GM11168 (cell line): Measurements from ENCODE around the gene ESR1.

Experiments
- in situ Hi-C: fragments of 300-500 bp; cut with MboI; formaldehyde crosslinking; loops from one replicate; pipeline ENCODE4 v1.12.0; 2022; ENCODE audit warnings: low sequenced_read_pairs; ENCODE audit not compliant: unreplicated experiment

The ESR1 gene

DNA sequence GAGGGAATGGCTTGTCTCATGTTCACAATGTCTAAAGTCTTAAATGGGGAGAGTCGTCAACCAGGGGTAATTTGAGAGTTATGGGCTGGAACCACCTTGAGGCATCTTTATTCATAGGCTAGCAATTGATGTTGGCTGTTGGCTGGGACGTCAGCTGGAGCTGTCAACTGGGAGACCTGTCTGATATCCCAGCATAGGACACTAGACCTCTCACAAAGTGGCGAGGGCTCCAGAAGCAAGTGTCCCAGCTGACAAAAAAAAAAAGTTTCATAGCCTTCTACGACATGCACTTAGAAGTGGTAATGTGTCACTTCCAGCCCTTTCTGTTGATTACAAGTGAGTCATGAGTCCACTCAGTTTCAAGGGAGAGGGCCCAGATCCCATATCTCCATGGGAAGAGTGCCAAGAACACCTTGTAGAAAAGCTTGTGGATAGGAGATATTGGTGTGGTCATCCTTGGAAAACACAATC is 278.0 kb downstream of the ESR1 start:
- in situ Hi-C loops, result no loop called here

DNA sequence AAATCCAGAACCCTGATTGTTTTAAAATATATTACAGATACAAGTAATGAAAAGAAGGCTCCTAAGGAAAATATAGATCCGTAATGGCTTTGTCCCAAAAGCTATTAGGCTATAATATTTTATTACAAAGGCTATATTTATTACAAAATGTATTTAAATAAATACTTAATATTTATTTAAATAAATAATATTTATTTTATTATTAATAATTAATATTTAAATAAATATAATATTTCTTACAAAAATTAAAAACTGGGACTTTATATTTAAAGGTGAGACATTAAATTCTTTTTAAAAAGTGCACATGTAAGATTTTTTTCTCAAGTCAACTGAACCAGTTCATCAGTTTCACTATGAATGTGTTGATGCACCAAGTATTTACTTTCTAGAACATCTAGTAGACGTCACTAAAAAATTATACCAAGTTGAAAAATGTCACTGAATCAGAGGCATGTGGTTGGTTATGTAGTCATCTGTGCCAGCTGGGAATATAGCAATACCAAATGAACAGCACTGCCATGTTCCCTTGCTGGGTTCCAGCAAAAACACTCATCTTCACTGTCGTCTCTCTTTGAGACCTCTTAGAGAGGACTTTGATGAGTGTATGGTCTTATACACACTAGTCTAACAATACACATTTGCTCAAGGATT is 278.9 kb downstream of the ESR1 start:
- in situ Hi-C loops, result no loop called here

DNA sequence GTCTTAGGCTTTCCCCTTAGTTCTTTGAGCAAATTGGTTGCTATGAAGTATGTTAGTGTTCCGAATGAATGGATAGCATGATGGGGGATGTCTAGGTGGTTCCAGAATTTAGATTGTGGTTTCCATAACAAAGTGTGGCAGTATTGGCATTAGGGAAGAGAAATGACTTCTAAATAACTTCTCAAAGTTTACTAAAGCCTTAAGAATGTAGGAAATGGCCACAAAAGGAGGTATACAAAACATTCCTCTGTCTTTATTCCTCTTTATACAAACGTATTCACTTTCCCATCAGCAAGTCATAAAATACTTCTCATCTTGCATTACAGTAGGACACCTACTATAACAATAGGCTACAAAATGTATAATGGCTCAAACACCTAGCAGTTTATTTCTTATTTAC is 279.6 kb downstream of the ESR1 start:
- in situ Hi-C loops, result no loop called here

DNA sequence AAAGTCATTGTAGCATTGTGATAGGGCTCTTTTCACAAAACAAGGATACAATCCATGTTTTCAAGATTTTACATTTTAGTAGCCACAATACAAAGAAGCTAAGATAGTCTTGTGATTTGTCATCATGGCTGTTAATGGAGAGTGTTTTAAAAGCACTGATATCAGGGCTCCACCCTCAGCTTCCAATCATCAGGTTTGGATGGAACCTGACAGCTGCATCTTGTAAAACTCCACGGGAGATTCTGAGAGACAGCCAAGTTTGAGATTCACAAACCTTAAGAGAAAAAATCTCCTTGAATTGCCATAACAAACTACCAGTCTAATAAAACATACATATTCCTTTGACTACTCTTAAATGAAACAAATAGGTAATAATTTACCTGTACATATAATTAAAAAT is 280.2 kb downstream of the ESR1 start:
- in situ Hi-C loops, result no loop called here

DNA sequence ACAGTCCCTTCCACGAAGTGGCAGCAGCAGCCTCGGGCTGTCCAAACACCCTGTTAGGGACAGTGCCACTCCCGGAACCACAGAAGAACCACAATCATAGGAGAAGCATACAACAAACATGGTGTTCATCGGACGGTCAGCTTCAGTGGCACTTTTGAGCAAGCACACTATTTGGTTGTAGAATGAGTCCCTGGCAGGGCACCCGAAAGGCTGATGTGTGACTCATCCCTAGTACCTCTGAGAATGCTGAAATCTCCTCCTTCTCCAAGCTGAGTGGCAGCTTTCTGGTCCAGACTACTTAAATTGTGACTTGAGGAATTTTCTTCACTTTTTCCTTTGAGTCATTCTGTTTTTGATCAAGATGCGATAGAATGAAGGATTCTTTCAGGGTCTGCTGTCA is 282.5 kb downstream of the ESR1 start:
- in situ Hi-C loops, result no loop called here

DNA sequence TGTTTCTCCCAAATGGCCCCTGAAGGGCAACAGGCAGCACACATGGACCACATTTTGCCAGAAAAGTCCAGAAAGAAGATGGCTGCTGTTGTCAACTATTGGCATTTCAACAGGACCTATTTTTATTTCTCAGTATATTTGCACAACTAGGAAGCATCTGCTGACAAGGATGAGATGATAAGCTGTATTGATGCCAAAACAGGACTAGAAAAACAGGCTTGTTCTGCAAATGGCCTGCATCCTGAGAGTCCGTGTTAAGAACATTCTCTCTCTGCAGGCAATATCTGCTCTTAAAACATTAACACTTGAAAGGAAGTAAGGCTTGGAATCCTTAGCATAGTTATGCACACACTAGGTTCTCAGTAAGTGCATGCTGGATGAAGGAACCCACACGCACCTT is 283.7 kb downstream of the ESR1 start:
- in situ Hi-C loops, result no loop called here

DNA sequence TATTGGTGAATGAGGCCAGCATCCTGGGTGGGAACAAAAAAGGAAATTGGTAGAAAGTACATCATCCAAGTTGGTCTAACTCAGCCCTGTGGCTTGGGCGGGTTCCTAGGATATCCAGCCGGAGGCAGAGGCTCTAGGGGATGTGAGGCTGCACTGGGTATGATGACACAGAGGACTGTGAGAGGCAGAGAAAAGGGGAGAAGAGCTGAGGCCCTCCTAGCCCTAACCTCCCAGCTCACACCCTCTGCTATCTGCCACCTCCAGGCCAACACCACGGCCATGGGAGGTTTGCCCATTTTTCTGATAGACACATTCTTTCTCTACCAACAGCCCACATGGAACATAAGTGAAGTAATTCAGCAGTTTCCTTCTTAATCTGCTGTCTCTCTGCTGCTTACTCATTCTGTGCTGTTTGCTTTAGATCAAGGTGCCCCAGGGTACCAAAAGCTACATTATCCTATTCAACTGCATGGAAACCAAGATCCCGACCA is 284.4 kb downstream of the ESR1 start:
- in situ Hi-C loops, result no loop called here

DNA sequence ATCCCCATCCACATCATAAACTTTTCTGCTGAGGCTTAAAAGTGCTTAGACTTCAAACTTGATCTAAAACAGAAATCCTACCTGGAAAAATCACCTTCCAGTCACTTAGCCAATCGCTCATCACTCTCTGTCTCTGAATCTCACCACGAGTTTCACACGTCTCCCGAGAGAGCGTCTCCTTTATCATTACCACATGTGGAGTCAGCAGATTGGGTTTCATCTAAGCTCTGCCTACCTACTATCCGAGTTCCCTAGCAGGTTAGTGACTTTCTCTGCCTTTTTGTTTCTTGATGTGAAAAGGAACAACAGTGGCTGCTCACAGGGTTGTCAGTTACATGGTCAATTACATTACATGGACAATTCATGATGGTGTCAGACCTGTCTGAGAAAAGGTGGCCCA is 286.2 kb downstream of the ESR1 start:
- in situ Hi-C loops, result no loop called here

DNA sequence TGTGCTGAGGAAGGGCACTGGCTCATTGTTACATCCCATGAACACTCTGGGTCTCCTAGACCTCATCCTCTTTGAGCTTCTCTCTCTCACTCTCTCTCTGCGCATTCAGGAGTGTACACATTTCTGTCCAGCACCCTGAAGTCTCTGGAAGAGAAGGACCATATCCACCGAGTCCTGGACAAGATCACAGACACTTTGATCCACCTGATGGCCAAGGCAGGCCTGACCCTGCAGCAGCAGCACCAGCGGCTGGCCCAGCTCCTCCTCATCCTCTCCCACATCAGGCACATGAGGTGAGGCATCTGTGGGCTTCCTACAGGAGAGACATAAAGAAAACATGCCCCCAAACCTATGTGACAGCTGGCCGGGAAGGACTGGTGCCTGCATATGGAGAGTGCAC is 286.8 kb downstream of the ESR1 start:
- in situ Hi-C loops, result no loop called here

DNA sequence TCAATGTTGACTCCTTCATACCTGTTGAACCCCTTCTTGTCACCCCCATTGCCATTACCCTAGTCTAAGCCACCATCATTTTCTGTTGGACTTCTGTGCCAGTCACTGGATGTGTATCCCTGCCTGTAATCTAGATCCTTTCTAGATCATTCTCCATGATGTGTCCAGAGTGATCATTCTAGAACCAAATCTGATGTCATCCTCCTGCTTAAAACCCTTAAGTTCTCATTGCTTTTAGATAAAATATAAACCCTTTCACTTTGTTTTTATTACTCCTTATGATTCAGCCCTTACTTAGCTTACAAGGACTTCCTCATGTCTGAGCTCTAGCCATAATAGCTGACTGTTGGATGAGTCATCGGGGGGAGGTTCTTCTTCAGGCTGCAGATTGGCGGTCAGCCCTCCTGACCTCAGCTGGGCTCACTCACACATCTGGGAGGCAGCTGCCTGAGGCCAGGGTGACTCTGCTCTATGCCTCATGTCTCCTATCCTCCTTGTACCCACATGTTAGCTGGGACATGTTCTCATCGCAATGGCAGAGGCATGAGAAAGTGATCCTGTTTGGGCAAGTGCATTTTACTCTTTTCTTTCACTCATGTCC is 287.6 kb downstream of the ESR1 start:
- in situ Hi-C loops, result no loop called here

DNA sequence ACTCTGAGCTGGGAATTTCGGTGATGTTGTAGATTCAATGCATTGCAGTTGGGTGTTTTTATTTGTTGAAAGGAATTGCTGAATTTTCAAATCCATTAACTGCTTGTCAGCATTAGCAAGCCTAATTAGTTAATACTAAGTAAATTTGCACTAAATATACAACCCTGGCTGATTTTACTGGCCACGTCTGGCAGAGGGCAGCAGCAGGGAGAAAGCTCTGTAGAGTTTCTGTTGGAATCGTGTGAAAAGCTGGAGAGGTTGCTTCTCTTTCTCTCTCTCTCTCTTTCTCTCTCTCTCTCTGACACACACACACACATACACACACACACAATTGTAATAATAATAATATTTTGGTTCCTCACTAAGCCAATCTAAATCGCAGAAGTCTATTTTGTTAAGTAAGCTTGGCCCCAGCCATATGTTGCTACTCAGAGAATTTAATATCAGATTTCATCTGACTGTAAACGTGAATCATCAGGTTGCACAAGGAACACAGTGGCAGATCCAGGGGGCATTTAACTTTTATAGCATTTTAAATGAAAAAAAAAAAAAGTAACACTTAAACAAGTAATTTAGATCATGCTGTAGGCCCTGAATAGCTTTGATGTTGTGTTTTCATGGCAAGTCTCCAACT is 289.5 kb downstream of the ESR1 start:
- in situ Hi-C loops, result no loop called here

DNA sequence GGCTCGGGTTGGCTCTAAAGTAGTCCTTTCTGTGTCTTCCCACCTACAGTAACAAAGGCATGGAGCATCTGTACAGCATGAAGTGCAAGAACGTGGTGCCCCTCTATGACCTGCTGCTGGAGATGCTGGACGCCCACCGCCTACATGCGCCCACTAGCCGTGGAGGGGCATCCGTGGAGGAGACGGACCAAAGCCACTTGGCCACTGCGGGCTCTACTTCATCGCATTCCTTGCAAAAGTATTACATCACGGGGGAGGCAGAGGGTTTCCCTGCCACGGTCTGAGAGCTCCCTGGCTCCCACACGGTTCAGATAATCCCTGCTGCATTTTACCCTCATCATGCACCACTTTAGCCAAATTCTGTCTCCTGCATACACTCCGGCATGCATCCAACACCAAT is 291.2 kb downstream of the ESR1 start:
- in situ Hi-C loops, result no loop called here

DNA sequence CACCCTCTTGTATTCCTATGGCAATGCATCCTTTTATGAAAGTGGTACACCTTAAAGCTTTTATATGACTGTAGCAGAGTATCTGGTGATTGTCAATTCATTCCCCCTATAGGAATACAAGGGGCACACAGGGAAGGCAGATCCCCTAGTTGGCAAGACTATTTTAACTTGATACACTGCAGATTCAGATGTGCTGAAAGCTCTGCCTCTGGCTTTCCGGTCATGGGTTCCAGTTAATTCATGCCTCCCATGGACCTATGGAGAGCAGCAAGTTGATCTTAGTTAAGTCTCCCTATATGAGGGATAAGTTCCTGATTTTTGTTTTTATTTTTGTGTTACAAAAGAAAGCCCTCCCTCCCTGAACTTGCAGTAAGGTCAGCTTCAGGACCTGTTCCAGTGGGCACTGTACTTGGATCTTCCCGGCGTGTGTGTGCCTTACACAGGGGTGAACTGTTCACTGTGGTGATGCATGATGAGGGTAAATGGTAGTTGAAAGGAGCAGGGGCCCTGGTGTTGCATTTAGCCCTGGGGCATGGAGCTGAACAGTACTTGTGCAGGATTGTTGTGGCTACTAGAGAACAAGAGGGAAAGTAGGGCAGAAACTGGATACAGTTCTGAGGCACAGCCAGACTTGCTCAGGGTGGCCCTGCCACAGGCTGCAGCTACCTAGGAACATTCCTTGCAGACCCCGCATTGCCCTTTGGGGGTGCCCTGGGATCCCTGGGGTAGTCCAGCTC is 292.1 kb downstream of the ESR1 start:
- in situ Hi-C loops, result no loop called here

DNA sequence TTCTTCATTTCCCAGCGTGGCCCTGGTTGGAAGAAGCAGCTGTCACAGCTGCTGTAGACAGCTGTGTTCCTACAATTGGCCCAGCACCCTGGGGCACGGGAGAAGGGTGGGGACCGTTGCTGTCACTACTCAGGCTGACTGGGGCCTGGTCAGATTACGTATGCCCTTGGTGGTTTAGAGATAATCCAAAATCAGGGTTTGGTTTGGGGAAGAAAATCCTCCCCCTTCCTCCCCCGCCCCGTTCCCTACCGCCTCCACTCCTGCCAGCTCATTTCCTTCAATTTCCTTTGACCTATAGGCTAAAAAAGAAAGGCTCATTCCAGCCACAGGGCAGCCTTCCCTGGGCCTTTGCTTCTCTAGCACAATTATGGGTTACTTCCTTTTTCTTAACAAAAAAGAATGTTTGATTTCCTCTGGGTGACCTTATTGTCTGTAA is 292.7 kb downstream of the ESR1 start:
- in situ Hi-C loops, result no loop called here

DNA sequence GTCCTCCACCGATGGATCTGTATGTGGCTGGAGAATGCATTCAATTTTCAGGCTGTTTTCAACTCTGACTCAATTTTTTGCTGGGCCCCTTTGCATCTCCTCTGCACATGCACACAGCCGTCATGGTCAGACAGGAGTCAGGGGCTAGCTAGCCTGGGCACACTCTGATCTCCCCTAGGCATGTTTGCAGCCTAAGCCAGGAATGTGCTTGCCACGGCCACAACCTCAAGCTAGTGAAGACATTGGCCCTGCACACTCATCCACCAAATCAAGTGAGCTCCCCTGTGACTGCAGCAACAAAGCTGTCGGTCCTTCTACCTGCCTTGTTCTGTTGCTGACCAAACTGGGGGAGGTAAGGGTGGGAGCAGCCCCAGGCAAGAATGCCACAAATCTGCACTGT is 300.5 kb downstream of the ESR1 start:
- in situ Hi-C loops, result no loop called here

DNA sequence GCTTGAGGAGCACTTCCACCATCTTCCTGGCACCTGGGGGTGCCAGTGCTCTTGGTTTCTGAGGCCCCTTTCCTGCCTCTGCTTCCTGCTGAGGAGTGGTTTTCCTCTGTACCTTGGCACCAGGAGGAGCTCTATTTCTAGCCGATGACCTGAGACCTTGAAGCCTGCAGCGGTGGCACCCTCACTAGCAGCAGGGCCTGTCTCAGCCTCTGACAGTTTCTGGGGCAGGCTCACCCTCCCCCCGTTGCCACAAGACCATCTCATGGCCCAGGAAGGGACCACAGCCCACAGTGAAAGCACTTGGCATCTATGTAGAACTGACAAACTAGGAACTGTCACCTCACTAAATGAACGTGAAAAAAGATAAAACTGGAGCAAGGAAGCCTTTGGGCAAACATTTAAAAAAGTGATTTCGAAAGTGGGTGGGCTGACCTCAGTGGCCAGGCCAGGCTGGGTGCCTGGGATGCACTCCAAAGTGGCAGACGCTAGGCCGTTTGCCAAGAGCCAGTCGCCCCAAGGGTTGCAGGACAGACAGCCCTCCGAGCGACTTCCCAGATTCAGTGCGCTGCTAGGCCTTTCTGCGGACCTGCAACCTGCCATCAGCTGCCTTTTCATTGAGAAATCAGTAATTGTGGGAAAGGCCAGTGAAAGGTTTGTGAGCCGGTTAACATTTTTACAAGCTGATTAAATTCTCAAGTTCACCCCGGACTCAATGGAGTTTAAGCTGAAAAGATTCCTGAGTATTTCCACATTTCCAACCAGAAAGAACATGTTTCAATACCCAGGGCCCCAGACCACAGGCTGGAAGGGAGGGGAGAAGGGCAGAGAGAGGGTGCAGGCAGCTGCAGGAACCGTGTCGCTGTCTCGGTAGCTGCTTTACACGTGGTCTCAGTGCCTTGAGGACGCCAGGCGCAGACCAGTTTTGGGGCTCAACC is 303.7 kb downstream of the ESR1 start:
- in situ Hi-C loops, result no loop called here

DNA sequence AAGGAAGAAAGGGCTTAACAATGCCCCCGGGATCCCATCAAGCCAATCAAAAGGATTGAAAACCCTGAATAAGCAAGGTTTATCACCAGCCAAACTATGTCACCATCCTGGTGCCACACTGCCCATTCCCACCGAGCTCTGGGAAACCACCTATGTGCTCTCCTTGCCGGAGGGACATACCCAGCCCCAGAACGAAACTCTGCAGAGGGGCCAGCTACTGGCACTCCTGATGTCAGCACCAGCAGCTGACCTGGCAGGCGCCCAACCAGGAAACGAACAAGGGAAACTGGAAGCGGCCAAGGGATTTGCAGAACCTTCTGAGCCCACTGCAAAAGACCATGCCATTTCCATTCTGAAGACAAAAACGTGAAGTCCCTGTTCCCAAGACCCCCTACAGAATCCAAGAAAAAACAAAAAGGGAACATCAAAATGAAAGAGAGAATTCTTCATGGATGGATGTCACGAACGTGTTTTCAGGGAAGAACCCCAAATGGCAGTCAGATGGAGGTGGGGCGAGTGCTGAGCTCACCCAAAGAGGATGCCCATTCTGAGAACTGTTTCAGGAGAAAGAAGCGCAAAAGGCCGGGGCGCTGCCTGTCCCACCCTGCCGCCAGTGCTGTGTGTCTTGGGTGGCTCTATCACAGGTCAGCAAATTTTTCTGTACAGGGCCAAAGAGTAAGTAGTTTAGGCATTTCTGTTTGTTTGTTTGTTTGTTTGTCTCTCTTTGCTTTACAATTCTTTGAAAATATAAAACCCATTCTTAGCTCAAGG is 305.2 kb downstream of the ESR1 start:
- in situ Hi-C loops, result no loop called here

DNA sequence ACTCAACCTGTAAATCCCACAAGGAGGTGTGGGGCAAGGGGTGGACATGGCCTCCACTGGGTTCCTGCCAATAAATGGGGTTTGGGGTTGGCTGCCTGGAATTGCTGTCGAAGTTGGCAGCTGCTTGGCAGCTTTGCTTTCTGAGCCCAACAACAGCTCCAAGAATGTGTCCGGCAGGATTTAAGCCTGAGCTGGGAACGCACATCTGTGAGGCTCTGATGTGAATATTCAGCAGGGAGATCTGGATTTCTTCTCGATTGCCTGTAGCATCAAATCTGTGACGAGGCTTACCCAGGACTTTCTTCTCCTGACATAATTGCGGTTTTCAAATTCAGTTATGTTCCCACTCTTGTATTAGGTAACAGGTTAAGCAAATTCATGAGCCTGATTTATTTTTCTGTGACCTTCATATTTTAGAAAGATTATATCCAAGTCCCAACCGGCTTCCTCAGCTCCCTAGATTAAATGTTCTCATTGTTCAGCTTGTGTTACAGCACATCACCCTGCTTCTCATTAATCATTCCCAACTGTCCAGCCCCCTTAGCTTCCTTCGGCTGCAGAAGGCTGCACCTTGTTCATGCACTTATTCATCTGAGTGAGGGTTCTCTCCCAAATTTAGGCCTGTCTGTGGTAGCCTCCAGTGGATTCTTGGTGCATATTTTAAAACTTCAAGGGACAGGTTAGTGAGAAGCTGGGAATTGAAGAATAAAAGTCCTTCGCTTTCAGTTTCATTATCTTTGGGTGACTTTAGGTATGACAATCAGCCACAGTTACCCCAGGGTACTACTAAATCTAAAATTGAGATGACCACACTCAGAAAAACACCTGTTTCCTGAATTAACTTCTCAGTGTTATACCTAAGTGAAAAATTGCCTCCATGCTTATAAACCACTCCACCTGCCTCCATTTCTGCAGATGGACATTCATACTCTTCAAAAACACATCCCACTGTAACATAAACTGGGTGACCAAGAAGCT is 310.0 kb downstream of the ESR1 start:
- in situ Hi-C loops, result no loop called here
